Activated CD8-positive, alpha-beta memory T cell treated with anti-CD3 and anti-CD28 coated beads, Interleukin-2, amount 50 U/mL, for 24 hours (primary cell): ENCODE measurements around the gene GUCY2D.
A peak's percentile ranks its signal among the peaks of the same experiment; 100 is the strongest.
"Not testable (repeated sequence)": the region's sequence is repeated elsewhere in the genome, so short reads cannot be mapped to it uniquely, and the experiment has no call there.

ENCODE experiments used
- DNase-seq: peaks from one replicate; pipeline ENCODE4 v3.0.0-alpha.2; 2020; ENCODE audit errors: extremely low read depth

Gene GUCY2D

DNA sequence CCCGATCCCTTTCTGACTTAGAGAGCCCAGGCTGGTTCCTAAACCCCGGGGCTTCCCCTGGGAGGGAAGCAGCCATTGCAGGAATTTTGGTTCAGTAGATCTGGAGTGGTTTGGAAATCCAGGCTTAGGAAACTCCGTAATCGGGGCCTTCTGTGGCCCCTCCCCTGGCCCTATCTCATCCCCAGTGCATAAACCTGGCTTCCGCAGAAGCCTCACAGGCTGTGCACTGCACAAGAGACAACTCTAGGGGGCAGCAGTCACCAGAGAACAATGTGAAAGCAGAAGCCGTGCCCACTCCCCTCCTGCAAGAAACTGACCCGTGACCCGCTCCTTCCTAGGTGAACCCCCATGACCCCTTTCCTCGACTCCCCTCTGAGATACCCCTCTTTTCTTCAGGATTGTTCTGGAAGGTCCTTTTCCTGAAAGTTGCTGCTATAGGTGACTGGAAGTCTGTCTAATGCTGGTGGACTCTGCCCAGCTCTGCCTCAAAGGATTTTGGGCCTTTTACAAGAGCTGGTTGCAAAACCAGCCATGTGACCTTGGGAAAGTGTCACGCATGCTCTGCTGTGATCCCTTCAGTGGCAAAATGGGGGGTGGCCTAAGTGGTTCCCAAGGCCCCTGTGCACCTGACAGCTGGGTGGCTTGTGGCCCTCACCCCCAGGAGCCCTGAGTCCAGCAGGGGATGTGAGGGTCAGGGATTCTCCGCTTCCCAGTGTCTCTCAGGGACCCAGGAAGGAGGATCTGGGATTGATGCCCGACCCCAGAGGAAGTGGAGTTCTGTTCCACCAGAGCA, 14.4 kb downstream of the GUCY2D start:
- DNase-seq: peak; percentile 4

DNA sequence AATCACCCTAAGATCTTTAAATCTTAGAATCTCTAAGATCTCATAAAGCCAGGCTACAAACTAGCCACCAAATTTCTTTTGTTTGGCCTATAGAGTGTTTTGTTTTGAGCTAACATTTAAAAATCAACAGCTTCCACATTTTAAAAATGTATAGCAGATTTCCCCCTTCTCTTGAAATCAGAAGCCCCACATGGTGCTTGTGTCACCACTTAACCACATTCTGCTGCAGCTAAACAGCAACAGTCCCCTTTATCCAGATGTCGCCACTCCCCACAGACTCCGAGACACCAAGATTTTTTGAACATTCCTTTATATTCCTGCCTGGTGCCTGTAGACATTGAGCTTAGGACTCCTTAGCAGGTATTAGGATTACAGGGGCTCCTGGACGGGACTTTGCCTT, 16.0 kb downstream of the GUCY2D start:
- no peak for DNase-seq

DNA sequence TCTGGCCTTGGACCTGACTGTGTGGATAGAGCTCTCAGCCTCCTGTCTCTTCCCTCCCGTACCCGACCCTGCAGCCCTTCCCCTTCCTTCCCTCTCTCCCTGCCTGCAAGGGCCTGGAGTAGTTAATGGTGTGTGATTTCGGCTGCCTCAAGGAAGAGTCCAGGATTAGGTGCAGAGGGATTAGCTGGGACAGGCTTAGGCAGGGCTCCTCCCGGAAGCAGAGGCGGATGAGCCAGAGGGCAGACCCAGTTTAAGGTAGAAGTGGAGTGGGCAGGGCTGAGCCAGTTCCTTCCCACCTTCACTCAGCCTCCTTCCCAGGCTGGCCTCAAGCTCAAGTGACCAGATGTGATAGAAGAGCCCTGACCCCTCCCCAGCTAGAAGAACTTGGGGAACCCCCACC, 16.8 kb downstream of the GUCY2D start:
- DNase-seq: no peak

DNA sequence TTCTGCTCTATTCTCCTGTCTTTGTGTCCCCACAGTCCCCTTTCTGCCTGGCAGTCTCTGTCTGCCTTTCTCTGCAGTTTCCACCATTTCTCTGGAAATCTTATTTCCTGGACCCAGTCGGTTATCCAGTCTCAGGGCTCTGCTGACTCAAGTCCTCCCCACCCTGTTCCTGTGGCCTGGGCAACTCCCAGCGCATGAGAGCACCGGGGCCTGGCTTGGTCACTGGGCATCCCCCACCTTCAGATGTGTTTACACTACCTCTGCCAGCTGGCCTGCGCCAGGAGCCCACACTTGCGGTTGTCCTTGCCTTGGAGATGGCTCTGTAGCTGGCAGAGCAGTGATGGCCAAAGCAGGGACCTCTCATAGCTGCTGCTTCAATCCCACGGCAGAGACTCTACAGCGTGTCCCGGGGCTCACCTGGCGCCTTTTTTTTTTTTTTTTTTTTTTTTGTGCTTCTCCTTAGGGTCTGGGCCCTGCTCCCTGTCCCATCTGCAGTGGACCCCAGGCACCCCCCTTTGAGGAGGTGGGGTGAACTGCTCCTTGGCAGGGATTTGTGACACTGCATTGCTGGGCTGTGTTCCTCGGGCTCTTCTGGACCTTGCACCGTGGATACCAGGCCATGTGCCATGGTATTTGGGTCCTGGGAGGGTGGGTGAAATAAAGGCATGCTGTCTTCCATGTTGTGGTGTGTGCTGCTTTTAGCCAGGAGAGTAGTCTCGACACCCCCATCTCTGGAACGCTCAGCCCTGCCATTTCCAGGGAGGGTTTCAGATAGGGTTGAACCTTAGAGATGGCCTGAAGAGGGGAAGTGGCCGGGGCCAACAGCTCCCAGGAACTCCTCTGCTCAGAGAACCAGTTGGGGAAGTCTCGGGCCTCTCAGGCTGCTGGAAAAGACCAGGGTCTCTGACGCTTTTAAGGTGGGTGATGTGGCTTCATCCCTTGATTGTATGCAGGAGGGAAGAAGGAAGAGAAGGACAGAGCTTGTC, 17.5 kb downstream of the GUCY2D start:
- no peak for DNase-seq

DNA sequence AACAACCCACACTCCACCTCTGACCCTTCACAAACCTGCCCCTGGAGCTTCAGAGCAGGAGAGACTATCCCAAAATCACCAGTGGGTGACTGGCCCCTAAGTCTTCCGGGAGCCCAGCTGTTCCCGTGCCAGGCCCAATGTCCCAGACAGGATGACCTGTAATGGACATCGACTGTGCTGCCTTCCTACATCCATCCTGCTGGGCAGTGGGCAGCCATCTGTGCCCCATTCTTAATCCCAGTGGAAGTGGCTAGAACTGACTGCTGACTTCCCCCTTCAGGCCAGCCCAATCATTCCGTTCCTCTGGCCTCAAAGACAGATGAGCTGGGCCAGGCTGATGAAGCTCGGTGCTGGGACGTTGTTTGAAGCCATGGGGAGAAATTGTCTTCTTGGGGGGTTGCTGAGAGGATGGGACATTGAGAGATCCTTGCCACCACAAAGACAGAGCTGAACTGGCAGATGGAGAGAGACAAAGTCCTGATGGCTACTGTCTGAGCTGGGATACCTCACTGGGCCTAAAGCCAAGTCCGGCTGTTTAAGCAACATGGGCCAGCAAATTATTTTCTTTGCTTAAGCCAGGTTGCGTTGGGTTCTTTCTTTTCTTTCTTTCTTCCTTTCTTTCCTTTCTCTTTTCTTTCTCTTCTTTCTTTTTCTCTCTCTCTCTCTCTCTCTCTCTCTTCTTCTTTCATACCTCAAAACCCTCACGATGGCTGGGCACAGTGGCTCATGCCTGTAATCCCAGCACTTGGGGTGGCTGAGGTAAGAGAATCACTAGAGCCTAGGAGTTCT, 18.6 kb downstream of the GUCY2D start:
- DNase-seq: no peak

DNA sequence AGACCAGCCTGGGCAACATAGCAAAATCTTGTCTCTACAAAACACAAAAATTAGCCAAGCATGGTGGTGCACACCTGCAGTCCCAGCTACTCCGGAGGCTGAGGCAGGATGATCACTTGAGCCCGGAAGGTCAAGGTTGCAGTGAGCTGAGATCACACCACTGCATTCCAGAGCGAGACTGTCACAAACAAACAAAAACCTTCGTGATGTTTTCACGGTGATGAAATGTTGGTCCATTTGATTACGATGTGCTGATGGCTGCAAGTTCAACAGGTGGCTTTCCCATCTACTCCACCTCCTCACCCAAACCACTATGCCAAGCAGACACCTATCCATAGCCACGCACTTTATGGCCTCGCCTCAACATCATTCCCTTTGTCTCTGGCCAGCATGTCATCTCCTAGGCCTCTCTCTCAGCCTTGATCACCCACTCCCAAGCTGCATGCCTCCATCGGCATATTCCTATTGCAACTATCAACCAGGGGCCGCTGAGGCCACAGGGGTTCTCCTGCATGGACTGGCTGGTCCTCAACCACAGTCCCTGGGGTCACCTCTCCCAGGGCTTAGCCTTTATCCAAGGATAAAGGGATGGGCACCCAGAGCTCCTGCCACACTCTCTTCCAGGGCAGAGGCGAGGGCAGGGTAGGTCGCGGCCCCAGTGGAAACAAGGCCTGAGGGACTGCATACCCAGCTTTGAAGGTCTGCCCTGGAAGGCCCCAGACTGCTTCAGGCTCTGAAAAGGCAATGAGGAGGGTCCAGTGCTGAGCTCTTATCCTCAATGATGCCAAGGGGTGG, 19.3 kb downstream of the GUCY2D start:
- no peak for DNase-seq

DNA sequence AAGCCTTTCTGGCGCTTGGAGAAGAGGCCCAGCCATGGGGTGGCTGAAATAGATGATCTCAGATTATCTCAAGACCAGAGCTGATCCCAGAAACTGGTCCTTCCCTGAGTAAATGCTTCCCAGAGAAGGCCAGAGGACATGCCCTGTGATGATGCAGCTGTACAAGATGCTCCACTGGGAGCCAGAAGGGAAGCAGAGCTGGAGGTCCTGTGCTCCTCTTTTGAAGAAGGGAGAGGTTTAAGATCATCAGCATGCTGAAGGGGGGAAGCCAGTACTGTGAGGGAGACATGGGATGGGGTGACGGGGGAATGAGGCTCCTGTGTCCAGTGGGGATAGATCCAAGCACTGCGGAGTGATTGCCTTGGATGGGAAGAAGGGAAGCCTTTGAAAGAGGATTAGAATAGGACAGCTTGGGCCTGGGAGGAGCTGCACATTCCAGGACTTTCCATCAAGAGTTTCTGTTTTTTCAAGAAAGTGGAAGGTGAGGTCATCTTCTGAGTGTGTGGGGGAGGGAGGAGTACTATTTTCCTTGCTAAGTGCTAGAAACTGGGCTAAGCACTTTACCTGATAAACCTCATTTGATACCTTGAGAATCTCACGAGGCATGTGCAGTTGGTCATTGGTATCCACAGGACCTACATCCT, 20.1 kb downstream of the GUCY2D start:
- no peak for DNase-seq

DNA sequence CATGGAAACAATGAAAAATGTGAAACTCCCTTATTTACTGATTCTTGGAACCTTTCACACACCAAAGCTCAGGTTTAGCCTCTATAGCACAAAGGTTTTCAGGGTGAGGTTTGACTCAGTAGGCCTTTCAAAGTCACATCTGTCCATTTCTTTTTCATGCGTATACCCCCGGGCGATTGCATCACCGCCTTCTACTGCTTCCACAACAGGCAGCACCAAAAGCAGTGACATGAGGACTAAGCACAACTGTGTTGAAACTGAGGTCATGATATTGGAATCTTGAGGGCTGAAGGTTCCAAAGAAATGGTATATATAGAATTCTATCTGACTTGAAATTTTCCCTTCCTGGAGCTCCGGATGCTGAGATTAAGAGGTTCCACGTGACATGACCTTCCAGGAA, 21.7 kb downstream of the GUCY2D start:
- DNase-seq: not testable (repeated sequence)

DNA sequence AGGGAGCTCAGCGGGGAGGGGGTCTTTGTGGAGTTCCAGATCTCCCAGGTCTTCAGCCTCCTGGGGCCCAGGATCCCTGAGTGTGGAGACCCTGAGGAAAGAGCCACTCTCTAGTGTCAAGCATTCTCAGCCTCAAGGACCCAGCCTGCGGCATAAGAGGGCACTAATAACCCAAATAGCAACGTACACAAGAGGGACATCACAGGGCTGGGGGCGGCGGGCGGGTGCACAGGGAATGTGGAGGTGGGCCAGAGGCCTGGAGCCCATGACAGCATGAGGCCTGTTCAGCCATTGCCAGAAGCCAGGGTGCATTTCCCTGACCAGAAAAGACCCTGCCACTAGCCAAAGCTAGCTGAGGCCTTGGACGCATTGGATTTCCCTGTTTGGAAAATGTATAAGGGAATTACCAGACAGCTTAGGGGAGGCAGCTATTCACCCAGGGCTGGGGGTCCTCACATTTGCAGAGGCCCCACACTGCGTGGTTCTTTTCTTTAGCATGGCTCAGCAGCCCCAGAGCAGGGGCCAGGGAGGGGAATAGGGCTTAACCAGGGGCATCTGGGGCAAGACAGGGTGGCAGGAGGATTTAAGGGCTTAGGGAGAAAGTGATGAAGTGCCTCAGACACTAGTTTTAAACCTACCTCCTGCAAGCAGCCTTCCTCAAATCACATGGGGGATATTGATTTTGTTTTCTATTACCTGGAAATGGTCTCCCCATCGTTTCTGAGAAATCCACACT, 22.9 kb downstream of the GUCY2D start:
- DNase-seq: no peak

DNA sequence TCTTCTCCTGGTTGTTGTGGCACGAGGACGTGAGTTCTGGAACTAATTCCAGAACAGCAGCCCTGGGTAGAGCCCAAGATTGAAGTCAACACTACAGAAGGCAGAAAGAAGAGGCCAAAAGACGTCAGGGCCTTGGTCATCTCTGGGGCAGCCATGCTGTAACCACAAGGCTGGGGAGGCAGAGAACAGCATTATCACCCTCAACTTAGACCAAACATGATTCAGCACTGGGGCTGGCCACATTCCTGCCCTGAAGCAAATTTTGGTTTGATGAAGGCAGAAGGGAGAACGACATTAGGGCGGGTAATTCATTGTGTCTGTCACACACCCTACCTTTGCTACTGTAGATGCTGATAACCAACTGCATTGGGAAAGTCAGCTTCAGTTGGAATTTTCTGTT, 26.7 kb downstream of the GUCY2D start:
- no peak for DNase-seq

DNA sequence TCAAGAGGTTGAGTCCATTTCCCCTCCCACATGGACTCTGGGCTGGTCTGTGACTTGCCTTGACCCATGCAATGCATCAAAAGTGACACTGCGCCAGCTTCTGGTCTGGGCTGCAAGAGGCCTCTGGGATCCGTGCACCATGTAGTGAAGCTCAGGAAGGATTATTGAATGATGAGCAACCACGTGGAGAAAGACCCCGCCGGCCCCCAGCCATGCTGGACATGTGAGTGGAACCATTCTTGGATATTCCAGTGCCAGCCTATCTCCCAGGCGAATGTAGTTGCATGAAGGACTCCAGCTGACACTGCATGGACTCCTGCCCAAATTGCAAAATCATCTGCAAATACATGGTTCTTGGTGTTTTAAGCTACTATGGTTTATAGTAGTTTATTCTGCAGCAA, 28.8 kb downstream of the GUCY2D start:
- no peak for DNase-seq

DNA sequence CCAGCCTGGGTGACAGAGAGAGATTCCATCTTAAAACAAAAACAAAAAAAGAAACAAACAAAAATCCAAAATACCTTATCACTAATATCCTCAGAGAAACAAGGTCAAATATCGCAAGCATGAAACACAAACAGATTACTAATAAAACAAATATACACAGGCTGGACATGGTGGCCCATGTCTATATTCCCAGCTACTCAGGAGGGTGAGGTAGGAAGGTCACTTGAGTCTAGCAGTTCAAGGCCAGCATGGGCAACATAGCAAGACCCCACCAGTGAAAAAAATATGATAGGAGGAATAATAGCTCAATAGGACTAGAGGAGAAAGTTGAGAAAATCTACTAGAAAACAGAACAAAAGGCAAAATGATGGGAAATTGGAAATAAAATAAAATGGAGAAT, 29.5 kb downstream of the GUCY2D start:
- no peak for DNase-seq

DNA sequence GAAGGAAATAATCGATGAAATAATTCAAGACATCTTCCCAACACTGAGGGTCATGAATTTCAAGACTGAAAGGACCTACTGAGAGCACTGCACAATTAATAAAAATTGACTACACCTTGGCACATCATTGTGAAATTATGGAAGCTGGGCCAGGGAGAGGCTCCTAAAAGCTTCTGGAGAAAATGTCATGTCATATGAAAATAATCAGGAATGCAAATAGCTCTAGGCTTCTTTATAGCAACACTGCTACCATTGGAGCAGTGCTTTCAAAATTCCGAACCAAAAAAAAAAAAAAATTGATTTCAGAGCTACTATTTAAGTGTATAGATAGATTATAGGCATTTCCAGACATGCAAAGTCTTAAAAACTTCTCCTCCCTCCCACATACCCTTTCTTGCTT, 30.0 kb downstream of the GUCY2D start:
- DNase-seq: no peak

DNA sequence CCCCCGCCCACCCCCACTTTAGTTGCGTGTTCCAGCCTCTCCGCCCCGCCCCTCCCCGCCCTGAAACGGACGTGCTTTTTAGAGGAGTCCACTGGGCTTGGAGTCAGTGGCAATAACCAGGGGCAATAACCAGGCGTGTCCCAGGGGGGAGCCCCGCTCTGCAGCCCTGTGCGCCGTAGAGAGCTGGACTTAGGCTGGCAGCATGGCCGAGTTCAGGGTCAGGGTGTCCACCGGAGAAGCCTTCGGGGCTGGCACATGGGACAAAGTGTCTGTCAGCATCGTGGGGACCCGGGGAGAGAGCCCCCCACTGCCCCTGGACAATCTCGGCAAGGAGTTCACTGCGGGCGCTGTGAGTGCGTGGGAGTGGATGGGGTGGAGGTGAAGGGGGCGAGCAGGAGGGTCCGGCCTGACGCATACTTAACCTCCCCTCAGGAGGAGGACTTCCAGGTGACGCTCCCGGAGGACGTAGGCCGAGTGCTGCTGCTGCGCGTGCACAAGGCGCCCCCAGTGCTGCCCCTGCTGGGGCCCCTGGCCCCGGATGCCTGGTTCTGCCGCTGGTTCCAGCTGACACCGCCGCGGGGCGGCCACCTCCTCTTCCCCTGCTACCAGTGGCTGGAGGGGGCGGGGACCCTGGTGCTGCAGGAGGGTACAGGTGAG, 36.7 kb downstream of the GUCY2D start, which contains the start of gene ALOX15B:
Gene ALOX15B, plus strand, starts transcription at position 106 of the 657 bp plus-strand sequence. Its CDS starts 97 bp downstream, at position 203.
- no peak for DNase-seq

DNA sequence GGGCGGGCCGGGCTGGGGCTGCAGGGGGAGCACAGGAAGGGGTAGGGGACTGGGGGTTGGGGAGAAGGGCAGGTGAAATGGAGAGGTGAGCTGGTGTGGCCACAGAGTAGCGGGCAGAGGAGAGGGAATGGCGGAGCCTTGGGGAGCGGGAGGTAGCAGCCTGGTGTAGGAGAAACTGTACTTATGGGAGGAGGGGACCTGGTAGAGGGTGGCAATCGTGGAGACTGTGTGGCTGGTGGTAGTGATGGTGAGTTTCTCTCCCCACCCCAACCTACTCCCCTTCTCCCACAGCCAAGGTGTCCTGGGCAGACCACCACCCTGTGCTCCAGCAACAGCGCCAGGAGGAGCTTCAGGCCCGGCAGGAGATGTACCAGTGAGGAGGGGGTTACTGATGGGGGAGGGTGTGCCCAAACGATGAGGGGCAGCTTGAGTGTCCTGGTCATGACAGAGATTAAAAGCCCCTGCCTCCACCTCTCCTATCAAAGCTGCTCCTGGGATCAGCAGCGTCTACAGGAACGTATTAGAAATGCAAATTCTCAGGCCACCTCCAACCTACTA, 37.3 kb downstream of the GUCY2D start:
- no peak for DNase-seq

DNA sequence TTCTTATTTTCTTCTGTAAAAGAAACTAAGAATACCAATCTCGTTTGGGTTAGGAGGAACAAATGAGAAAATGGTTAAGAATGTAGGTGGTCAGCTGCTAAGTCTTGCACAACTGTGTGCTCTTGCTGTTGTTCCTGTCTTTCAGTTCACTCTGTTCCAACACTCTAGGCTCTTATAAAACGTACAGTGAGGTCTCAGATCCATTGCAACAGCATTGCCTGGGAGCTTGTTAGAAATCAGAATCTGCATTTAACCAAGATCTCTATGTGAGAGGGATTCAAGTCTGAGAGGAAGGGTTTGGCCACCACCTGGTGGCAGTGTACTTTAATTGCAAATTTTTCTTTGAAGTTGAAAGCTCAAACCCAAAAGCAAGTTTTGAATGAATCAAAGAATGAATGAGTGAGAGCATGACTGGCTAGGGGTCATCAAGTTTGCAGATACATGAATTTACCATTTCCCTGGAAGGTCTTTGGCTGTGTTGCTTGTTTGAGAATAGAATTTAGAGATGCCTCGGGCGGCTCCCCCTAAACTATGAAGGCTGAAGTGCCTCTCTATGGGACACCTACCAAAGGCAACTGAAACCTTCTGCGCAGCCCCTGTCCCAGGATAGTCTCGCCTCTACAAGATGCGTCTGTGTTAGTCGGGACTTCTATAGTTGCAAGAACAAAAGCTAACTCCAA, 39.0 kb downstream of the GUCY2D start:
- no peak for DNase-seq

DNA sequence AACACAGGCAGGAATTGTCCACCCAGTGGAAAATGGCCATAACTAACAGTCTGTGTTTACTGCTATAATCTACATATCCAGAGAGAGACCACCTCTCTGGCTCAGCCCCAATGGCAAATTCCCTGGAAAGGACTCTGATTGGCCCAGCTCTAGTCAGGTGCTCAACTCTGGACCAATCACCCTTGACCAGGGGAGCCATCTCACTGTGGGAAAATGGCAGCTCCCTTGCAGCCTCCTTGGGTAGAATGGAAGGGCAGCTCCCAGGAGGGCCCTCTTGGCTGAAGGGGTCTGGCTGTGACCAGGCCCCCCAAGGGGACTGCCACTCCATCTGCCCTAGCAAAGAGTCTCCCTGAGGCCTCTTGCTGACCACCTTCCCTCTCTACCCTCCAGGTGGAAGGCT, 39.6 kb downstream of the GUCY2D start:
- no peak for DNase-seq
